NOMO-1 treated with dmso at 0.1 percent for 144 hours (cell line): ENCODE data around the gene ZNF765.
"Not testable (repeated sequence)": the region's sequence is repeated elsewhere in the genome, so short reads cannot be mapped to it uniquely, and the experiment has no call there.

Experiments
- DNase-seq: peaks from one replicate; lab custom pipeline; 2025; ENCODE audit not compliant: unreplicated experiment; lab: John Stamatoyannopoulos, UW

The ZNF765 gene

GRCh38 chr19:53475470-53475869 lies 80.5 kb downstream of the ZNF765 start:
- DNase-seq = not testable (repeated sequence)
